OCI-LY7 (cell line): Measurements from ENCODE around the gene ZBTB5. TPM values are rescaled to one million over a fixed set of nuclear protein-coding genes. Genes with fewer than 3 reads are reported as not detected.

ENCODE experiments used
- BruUV-seq: library from RNA; stranded (reverse); fragments of 400-500 nt; replicated peaks from 2 replicates; lab custom pipeline; 2021; lab: Mats Ljungman, UMichigan
- CTCF ChIA-PET: fragments of 300-600 bp; sonication (Branson Sonifier 250); formaldehyde crosslinking; loops from one replicate; lab custom pipeline; 2022; ENCODE audit warnings: antibody characterized with exemption; ENCODE audit not compliant: unreplicated experiment; lab: Charles Lee
- POLR2A ChIA-PET: fragments of 300-600 bp; sonication (Branson Sonifier 250); formaldehyde crosslinking; loops from one replicate; lab custom pipeline; 2022; ENCODE audit warnings: antibody characterized with exemption; lab: Charles Lee
- DNase-seq: peaks from one replicate; pipeline ENCODE4 v3.0.0-alpha.2; 2015; ENCODE audit warnings: low spot score
- H2AFZ ChIP-seq: fragments of 200-600 bp; sonication (generic), shearing (Covaris generic); 2 replicates; pipeline ENCODE4 v1.6.1; 2014; ENCODE audit warnings: mild to moderate bottlenecking, antibody characterized with exemption, low read length, moderate library complexity
- H3K27ac ChIP-seq: fragments of 200-600 bp; sonication (generic); 2 replicates; pipeline ENCODE4 v1.5.1; 2014; ENCODE audit warnings: mixed run types, low read depth, mild to moderate bottlenecking, moderate library complexity, low read length, inconsistent platforms; ENCODE audit not compliant: poor library complexity, severe bottlenecking
- H3K36me3 ChIP-seq: fragments of 200-600 bp; sonication (generic); 2 replicates; pipeline ENCODE4 v1.6.1; 2014; ENCODE audit warnings: mild to moderate bottlenecking, antibody characterized with exemption, low read length, moderate library complexity, mixed read lengths; ENCODE audit not compliant: insufficient read depth
- H3K4me1 ChIP-seq: fragments of 200-600 bp; sonication (generic); 2 replicates; pipeline ENCODE4 v1.5.1; 2014; ENCODE audit warnings: mild to moderate bottlenecking, low read length; ENCODE audit not compliant: insufficient read depth, poor library complexity, severe bottlenecking
- H3K4me2 ChIP-seq: fragments of 200-600 bp; sonication (generic); 2 replicates; pipeline ENCODE4 v1.6.1; 2014; ENCODE audit warnings: mild to moderate bottlenecking, low read length
- H3K4me3 ChIP-seq: fragments of 200-600 bp; sonication (generic); 2 replicates; pipeline ENCODE4 v1.5.1; 2014; ENCODE audit warnings: mild to moderate bottlenecking, low read depth, low read length; ENCODE audit not compliant: poor library complexity, severe bottlenecking
- H3K79me2 ChIP-seq: fragments of 200-600 bp; sonication (generic); 2 replicates; pipeline ENCODE4 v1.6.1; 2016; ENCODE audit warnings: low read depth, mild to moderate bottlenecking, low read length, moderate library complexity, mixed read lengths; ENCODE audit not compliant: insufficient read depth
- H3K9me2 ChIP-seq: fragments of 200-600 bp; sonication (generic); 2 replicates; pipeline ENCODE4 v1.6.1; 2016; ENCODE audit warnings: mild to moderate bottlenecking, low read length, mixed read lengths; ENCODE audit not compliant: insufficient read depth
- H3K9me3 ChIP-seq: fragments of 200-600 bp; sonication (generic); 2 replicates; pipeline ENCODE4 v1.6.1; 2014; ENCODE audit warnings: mild to moderate bottlenecking, mixed run types, low read length, mixed read lengths
- H4K20me1 ChIP-seq: fragments of 200-600 bp; sonication (generic); 2 replicates; pipeline ENCODE4 v1.6.1; 2014; ENCODE audit warnings: mild to moderate bottlenecking, antibody characterized with exemption, low read length, moderate library complexity, mixed read lengths; ENCODE audit not compliant: insufficient read depth
- CTCF ChIP-seq: fragments of 200-600 bp; sonication (generic); conservative IDR thresholded peaks from 2 replicates; pipeline ENCODE4 v1.5.1; 2014; ENCODE audit warnings: mild to moderate bottlenecking, antibody characterized with exemption, low read length, moderate library complexity, mixed read lengths
- EZH2phosphoT487 ChIP-seq: fragments of 200-600 bp; sonication (generic); IDR thresholded peaks from 2 replicates; pipeline ENCODE4 v1.6.1; 2018; ENCODE audit warnings: low read depth, borderline replicate concordance, mild to moderate bottlenecking, mixed run types, antibody characterized with exemption, low read length, moderate library complexity, mixed read lengths
- intact Hi-C: fragments of 100-400 bp; cut with micrococcal nuclease; formaldehyde crosslinking; loops from one replicate; pipeline ENCODE4 v1.10.0; 2022; ENCODE audit not compliant: unreplicated experiment
- total RNA-seq, 2 experiments: library from RNA; depleted of rRNA in 1 of 2; stranded (reverse); fragments of >200 nt in 1 of 2; shearing (Covaris generic) in 1 of 2; gene quantifications; 2 replicates each; pipeline ENCODE4 v1.2.3, GENCODE V29; 2014 to 2022

ZBTB5 gene
- total RNA-seq, 2 experiments from 2014 or later: 20.2 to 31.9 TPM

DNA sequence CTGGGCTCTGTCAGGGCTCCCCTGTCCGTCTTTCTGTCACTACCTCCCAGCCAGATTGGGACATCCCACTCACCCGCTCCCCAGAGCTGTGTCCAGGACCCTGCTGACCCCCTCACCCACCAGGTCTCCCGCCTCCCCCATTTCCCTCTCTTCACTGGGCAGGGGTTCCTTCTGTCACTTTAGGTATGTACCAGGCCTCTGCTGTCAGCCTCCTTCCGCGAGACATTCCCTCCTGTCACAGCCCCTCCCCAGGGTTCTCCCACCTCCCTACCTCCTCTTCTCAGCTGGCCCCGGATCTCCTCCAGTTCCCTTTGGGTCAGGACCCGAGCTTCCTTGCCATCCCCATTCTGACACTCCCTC lies 21.0 kb upstream of the ZBTB5 start:
- no peaks in the 10 kb centered on the region for H3K9me3 ChIP-seq
- H3K79me2 ChIP-seq: peaks cover 30% of the 10 kb centered on the region
- peak overlapping the region; percentile 90 for H3K4me2 ChIP-seq
- H2AFZ ChIP-seq: peak overlapping the region; percentile 87; the same call in 1 of the 2 replicates
- peaks cover 36% of the 10 kb centered on the region for H3K4me1 ChIP-seq
- no TSS peak for BruUV-seq
- H3K4me3 ChIP-seq: peak overlapping the region; percentile 86
- DNase-seq: no peak
- ChIA-PET CTCF (interaction anchor here (0.6 kb wide), 1 partner anchor 10 kb away, joined by 3 read pairs; no protein-coding TSS in a partner anchor), POLR2A (interaction anchor here (0.6 to 2.1 kb wide), 9 partner anchors 10 to 113 kb away, joined by 3 to 10 read pairs (median 3); partner anchors contain the start of gene TOMM5)
- H3K36me3 ChIP-seq: peaks cover 50% of the 10 kb centered on the region
- H3K9me2 ChIP-seq: no peaks in the 10 kb centered on the region
- peak overlapping the region; percentile 51 for H3K27ac ChIP-seq
- TF ChIP-seq CTCF (no peak), EZH2phosphoT487 (no peak)
- 0 out of 2 replicates have a peak, but pooled peaks cover 4% of the 10 kb centered on the region for H4K20me1 ChIP-seq
- intact Hi-C loops: loop anchor here (5.0 kb wide), 2 partner anchors 46 to 106 kb away; partner anchors contain the start of gene TOMM5

DNA sequence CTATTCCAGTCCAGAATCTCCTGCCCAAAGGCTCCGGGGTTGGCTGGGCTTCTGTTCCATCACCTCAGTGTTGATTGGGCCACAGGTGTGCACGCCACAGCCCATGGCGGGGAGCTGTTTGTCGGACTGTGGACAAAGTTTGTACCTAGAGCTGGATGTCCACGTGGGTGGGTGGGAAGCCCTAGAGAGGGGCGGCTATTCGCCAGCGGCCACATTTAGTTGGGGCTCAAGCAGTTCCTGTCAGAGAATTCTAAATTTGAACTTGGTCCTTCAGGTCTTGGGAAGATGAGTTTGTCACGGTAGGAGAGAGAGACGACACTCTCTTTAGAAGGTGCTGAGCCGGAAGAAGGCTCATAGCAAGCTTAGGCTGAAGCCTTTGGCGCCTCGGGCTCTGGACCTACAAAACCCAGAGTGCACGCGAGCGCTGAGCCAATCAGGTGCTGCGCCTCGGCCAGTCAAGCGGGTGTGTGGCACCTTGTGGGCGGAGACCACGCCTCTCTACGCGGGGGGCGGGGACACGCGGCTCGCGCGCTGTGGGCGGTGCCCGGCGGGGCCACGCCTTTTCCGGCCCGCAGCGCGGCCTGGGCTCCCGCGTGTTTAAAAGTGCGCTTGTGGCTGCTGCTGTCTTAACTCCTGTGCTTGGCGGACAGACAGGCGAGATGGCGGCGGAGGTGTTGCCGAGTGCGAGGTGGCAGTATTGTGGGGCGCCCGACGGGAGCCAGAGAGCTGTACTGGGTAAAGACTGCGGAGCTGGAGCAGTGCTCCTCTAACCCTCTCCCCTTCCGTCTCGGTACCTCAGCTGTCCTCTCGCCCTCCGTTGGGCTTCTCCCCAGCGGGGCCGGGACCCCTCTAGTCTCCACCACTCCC lies 20.4 kb upstream of the ZBTB5 start, which contains the start of gene POLR1E:
Gene POLR1E (plus strand): TSS at position 560 of the 867 bp plus-strand sequence. CDS start 100 bp downstream, at position 660.
- intact Hi-C loops: loop anchor here (5.0 kb wide), 2 partner anchors 47 to 107 kb away; partner anchors contain the start of gene TOMM5
- peak; percentile 98 for DNase-seq
- H3K79me2 ChIP-seq: peaks cover 30% of the 10 kb centered on the region
- CTCF ChIA-PET: interaction anchor here (0.6 to 0.9 kb wide), 3 partner anchors 11 to 106 kb away, joined by 3 to 4 read pairs (median 3); no protein-coding TSS in a partner anchor
- BruUV-seq: no TSS peak
- H3K9me2 ChIP-seq: no peaks in the 10 kb centered on the region
- H3K4me3 ChIP-seq: peak within 1 kb of the TSS; percentile 86
- H3K9me3 ChIP-seq: no peaks in the 10 kb centered on the region
- H4K20me1 ChIP-seq: 0 out of 2 replicates have a peak, but pooled peaks cover 4% of the 10 kb centered on the region
- no peak for TF ChIP-seq EZH2phosphoT487
- no peak for TF ChIP-seq CTCF
- peaks cover 36% of the 10 kb centered on the region for H3K4me1 ChIP-seq
- H2AFZ ChIP-seq: peak within 1 kb of the TSS; percentile 87
- peaks cover 44% of the 10 kb centered on the region for H3K36me3 ChIP-seq
- POLR2A ChIA-PET: interaction anchor here (0.6 to 2.1 kb wide), 16 partner anchors 10 to 425 kb away, joined by 3 to 8 read pairs (median 4); partner anchors contain the start of genes TOMM5 and ZBTB5
- H3K27ac ChIP-seq: peak within 1 kb of the TSS; percentile 51
- peak within 1 kb of the TSS; percentile 90 for H3K4me2 ChIP-seq
